ENCODE measurements around the gene CS.

The CS gene

DNA sequence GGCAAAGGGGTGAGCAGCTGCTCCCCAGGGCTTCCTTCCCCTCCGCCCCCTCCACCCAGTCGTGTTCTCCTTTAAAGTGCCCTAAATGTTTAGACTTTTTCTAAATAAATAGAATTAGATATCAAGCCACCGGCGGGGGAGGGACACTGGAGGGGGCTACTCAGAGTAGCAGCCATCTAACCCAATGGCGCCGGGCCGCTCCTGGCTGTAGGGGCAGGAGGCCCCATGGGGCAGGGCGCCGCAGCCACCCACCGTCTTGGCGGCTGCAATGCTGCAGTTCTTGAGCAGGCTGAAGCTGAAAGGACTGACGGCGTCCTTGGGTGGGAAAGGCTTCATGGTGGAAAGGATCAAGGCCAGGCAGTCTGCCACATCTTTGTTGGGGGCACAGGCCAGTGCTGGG lies 57.1 kb downstream of the CS start:
- DNase-seq, result no peak

DNA sequence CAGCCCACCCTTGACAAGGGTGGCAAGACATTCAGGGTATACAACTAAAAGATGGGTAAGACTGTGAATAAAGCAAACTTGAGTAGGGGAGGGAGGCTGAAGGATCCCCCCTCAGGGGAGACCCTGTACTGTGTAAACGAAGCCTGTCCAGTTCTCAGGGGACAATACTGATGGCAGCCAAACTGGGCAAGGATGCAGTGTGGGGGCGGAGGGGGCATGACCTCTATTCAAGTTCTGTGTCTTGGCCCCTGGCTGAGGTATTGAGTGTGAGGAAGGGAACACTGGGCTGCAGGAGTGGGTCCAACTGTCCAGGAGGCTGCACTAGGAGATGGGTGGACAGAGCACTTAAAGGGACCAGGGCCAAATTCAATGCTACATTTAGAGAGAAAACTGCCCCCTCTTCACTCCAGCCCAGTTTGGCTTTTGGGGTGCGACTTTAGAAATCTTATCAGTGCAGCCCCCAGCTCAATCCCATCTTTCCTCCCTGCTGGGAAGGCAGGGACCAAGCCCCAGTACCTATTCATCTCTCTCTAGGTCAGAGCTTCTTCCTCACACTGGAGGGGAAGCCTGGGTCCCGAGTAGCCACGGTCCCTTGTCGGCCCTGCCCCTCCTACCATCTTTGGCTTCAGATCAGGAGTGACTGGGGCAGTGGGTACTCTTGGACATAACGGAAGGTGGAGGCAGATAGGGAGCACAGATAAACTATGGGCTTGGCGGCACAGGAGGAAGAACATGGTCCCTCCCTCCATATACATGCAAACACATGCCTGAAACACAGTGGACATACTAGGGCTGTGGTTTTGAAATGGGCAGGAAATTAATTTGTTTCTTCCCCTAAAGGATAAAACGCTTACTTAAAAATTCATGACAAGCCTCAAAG lies 58.5 kb downstream of the CS start:
- no peak for DNase-seq

DNA sequence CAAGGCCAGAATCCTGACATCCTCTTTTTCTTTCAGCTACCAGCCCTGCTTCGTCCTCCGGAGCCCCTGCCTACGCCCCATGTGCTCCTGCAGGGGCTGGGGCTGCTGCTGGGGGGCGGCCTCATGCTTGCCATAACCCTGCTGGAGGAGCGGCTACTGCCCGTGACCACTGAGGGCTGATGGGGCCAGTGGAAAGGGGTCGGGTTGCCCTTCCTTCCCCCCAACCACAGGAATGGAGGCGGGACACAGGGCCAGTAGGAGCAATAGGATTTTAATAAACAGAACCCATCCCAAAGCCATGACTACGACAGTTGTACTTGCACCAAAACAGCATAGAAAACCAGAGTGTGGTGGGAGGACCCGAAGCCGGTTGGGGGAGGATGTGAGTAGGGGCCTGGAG lies 62.6 kb downstream of the CS start:
- no peak for DNase-seq

DNA sequence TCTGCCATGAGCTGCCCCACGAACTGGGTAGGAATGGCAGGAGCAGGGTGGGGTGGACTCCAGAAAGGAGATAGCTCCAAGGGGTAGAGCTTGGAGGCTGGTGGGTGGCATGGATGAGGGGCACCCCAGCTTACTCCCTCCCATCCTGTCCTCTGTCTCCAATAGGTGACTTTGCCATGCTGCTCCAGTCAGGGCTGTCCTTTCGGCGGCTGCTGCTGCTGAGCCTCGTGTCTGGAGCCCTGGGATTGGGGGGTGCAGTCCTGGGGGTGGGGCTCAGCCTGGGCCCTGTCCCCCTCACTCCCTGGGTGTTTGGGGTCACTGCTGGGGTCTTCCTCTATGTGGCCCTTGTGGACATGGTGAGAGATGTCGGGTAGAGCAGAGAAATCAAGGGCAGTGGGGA lies 63.1 kb downstream of the CS start:
- no peak for DNase-seq

DNA sequence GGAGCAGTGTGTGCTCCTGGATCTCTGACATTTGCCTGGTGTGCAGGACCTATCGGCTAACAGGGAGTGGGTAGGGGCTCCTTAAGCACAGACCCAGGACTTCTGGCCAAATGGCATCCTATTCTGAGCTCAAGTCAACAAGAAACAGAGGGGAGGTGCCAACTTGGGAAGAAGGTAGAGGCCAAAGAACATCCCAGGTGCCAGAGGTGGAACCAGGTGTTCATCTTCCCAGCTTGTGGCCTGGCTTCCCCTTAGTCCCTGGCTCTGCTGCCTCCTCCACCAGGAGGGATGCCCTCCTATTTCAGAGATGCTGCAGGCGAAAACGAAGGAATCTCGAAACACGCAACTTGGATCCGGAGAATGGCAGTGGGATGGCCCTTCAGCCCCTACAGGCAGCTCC lies 64.0 kb downstream of the CS start:
- DNase-seq, result no peak

DNA sequence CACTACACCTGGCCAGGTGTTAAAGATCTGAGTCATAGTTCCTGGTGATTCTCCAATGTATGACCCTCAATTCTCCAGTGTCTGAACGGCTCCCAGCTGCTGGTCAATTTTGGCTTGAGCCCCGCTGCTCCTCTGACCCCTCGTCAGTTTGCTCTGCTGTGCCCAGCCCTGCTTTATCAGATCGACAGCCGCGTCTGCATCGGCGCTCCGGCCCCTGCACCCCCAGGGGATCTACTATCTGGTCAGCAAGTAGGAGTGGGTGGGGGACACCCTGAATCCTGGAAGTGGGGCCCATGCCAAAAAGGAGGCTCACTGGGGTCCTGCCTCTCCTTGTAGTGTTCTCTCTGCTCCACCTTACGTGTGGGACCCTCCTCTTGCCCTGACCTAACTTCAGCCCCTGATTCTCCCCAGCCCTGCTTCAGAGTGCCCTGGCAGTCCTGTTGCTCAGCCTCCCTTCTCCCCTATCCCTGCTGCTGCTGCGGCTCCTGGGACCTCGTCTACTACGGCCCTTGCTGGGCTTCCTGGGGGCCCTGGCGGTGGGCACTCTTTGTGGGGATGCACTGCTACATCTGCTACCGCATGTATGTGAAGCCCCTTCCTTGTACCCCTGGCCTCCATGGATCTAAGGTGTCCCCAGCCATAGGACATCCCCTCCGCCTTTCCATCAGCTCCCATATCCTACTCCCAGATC lies 65.2 kb downstream of the CS start:
- no peak for DNase-seq

DNA sequence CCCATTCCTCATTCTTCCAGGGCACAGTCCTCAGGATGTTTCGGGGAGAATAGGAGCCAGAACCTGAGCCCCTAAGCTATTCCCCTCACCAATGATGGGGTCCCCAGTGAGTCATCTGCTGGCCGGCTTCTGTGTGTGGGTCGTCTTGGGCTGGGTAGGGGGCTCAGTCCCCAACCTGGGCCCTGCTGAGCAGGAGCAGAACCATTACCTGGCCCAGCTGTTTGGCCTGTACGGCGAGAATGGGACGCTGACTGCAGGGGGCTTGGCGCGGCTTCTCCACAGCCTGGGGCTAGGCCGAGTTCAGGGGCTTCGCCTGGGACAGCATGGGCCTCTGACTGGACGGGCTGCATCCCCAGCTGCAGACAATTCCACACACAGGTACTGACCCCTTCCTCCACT lies 68.9 kb downstream of the CS start:
- DNase-seq, result no peak

DNA sequence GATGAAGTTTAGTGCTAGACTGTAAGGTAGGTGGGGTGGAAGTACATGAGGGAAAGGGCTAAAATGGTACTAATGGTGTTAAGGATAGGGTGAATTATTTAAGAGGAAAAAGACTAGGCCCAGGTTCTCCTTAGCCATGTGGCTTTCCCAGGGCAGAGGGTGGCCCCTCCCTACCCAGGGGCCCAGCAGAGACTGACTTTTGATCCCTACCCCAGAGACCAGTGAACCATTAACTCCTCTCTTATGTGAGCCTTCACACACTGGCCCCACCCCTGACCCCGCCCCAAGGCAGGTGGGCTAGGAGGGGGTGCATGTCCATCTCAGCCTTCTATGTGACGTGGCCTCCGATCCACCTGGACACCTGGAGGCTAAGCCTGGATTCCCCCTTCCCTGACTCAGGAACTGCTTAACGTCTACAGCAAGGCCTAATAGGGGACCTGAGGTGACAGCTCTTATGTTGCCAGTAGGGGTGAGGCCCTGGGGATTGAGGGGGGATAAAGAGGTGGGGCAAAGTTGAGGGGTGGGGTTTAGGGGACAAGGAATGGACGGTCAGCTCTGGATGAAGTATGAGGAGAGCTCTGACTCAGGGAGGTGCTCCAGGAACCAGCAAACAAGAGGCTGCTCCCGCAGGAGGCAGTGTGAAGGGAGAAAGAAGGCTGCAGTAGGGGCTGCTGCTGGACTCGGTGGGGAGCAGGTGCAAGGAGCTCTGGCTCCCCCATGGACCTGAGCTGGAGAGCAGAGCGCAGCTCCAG lies 69.5 kb downstream of the CS start:
- DNase-seq, result no peak

DNA sequence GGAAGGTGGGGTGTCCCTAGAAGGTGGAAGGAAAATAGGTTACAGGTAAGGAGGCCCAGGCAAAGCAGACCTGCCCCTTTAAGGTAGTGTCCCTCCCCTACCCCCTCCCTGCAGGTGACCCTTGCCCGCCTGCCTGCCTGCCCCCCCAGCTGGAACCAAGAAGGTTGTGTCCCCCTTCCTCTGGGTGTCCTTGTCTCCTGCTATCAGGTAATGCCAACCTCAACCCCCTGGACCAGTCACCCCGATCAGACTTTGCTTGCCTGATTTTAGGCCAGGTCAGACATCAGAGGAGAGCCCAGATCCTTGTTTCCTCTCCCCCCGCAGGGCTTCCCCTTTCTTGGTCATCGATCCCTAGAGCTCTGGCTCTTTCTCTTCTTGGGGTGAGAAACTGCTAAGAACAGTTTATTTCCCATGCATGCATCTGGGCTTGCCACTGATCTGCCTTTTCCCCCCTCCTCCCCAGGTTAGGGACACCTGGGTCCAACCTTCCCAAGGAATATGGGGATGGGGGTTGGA lies 70.2 kb downstream of the CS start, which contains the start of gene SLC39A5:
TSS of gene SLC39A5 (plus strand) at position 136 of the 516 bp plus-strand sequence. CDS start 1,224 bp downstream, outside the sequence.
- DNase-seq, result no peak

DNA sequence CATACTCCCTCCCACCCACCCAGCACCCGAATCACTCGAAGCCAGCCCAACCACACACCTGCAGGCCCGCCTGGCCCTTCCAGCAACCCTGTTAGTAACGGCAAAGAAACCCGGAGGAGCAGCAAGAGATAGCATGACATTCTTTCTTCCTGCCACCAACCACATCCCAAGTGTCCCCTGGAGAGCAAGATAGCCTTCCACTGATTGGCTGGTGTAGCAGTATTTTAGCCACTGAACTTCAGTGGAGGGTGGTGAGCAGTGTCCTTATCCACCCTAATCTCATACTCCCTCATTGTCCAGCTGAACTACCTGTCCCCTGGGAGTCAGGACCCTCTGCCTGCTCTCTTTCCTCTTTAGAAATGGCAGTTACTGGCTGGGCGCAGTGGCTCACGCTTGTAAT lies 71.0 kb downstream of the CS start:
- DNase-seq, result no peak

DNA sequence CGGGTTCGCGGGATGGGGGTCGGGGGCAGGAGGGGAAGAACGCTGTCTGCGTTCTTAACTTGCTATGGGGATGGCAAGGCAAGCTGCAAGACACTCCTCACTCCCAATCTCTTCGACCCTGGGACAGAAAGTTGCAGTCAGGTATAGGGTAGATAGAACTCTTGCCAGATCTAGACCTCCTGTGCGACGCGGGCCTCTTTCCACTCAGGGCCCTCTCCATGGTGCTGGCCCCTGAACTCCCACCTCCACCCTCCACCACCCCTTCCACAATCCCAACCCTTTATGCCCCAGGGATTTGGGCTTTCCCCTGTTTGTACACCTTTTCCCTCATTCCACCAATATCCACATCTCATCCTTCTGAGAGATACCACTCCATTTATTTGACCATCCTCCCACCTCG lies 75.2 kb downstream of the CS start:
- DNase-seq, result no peak

DNA sequence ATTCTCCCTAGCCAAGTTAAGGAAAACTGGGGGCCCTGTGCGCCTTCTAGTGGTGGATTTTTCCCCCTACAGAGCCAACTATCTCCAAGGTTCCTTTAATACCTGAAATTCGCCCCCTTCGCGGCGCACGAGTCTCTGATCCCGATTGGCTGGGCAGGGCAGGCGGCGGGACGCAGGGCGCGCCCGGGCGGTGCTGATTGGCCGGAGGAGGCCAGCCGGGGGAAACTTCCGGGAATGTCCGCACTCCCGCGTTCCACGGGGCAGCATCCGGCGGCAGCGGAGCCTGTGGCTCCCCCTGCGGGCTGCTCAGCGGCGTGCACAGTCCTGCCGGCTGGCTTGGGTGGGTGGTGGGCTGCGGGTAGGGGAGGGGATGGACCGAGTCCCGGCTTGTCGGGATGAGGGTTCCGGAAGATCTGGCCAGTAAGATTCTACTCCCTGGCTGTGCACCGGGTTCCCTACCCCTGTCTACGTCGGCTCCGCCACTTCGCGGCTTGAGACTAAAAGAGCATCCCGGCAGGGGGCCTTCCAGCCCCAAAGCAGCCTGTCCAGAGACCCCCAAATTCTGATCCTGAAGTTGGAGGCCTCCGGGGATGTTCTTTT lies 75.9 kb downstream of the CS start, which contains the start of gene NABP2:
TSS of gene NABP2 (plus strand) at position 241 of the 600 bp plus-strand sequence. CDS start 515 bp downstream, outside the sequence.
- peak; percentile 94 for DNase-seq

DNA sequence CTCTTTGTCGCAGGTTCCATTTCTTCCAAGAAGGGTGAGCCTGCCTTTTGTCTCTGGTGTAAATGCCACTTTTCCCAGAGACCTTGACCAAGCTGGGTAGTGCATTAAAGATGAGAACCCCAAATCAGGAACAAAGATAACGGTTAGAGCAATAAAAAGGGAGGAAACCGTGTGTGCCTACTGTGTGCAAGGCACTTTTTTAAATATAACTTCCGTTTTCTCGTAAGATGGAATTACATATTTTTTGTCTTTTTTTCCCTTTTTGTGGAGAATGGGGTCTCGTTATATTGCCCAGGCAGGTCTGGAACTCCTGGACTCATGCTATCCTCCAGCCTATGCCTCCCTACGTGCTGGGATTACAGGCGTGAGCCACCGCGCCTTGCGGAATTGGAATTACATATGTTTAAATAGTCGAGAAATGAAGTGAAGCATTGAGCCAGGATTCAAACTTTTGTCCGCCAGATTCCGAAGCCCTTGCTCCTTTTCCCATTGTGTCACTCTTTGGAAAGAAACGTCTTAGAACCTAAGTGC lies 76.5 kb downstream of the CS start:
- DNase-seq, result no peak

DNA sequence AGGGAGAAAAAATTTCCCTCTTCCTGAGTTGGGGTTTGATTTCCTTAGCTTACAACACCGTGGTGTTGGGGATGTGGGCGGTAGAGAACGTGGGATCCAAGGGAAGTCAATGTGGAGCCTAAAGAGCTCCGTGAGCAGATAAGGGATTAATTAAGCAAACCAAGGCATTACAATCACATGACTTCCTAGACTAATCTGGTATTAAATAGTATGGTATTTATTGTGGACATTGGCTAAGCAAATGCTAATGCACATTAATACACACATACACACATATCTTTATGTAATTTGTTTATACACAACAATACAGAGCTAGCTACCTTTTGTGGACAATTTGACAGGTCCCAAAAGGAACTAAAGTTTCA lies 77.6 kb downstream of the CS start:
- DNase-seq, result no peak

DNA sequence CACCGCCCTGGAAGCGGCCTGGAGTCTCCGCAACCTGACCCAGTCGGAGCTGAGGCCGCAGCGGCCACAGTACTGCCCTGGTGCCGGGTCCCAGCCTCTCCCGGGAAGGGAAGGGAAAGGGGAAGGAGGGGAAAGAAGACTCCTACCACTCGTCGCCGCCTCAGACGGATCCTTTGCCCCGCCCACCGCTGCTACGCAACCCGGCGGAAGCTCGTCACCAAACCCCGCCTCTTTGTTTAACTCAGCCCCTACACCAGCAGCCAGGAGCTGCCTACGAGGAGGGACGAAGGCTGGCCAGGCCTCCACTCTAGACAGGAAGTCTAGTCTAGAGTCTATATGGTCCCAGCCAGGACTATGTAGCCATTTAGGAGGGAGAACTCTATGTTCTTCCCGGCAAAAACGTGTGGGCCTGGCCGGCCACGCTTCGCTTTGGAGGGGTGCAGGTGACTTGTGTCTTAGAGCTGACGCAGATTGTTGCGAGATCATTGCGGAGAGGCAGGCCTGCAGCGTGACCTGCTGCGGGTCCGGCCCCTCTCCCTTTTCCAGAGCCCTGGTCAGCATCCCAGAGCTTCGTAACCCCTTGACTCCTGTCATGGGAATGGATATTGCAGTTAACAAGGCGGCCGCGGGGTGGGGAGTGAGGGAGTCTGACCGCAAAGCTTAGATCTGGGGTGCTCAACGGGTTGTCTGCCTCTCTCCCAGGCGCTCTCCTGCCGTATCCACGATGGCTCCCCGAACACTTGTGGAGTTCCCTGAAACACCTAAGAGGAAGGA lies 78.2 kb downstream of the CS start, which contains the start of gene RNF41:
TSS of gene RNF41 (minus strand) at position 166 of the 774 bp plus-strand sequence. CDS start 7,875 bp downstream, outside the sequence.
- peak; percentile 91 for DNase-seq

All from activated gamma-delta T cell treated with Interleukin-2 at 50 U/mL for 16 hours (primary cell).